Measurements from ENCODE around the gene KIF13A. TPM values are rescaled to one million over a fixed set of nuclear protein-coding genes. Genes with fewer than 3 reads are reported as not detected.
"Not testable (repeated sequence)": the region's sequence is repeated elsewhere in the genome, so short reads cannot be mapped to it uniquely, and the experiment has no call there.

KIF13A gene
- total RNA-seq, 1 donor from 2014 or later: 16.7 TPM

DNA sequence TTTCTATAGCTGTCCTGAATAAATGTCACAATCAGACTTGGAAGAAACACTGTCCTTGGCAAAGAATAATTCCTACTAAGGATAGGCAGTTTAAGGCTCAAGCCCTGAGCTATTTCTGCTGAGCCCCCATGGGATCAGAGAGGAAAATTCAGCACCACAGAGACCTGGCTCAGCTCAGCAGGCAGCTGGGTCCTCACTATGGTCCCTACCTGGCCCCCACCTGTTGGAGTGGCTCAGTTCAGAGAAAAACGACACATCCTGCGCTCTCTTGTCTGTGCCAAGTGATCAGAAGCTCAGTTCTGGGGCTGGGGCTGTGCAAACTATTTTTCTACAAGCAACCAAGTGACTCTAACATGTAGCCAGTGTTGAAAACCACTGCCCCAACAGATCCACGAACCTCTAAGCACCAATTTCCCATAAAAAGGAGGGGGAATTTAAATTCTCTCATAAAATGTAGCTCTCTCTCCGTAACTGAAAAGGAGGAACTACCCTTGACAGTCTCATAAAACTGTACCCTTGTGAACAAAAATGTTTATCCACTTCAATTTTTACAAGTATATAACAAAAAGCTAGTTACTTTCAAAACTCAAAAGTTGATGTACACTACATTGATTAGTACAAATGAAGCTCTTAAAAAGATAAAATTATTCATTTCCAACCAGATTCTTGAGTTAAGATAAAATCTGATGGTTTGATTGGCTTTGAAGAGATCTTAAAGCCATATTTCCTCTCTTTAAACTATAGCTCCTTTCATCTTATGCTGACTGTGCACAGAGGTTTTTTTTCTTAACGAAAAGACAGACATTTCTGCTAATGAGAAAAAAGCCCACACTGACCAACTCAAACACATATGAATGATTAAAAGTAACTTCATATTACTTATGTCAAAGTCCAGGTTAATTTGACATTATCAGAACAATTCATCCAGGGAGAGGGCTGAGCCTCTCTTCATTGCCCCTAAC lies 52.0 kb downstream of the KIF13A start:
- ATAC-seq: no peak
- DNase-seq (ENCODE audit: low spot score): no peak

- no peak for ATAC-seq
- DNase-seq (ENCODE audit: low spot score): no peak
Observed at GRCh38 chr6:17933716-17934115, 53.7 kb downstream of the KIF13A start.

- DNase-seq (ENCODE audit: low spot score): no peak
- peak; percentile 48 for ATAC-seq
Observed at GRCh38 chr6:17932330-17932852, 55.0 kb downstream of the KIF13A start.

DNA sequence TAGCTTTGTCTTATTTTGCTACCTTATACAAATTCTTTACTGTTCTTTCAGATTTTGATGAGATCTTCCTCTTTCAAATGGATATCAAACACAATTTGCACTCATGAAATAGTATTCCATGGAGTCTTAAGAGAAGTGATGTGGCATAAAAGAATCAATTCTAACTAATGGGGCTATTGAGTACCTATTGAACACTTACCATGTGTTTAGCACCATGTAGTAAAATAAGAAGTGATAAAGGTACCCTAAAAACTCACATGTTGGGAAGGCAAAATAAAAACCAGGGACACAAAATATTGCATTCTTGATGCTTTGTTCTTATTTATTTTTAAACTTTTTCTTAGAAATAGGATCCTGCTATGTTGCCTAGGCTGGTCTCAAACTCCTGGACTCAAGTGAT lies 56.2 kb downstream of the KIF13A start:
- no peak for DNase-seq (ENCODE audit: low spot score)
- ATAC-seq: no peak

- ATAC-seq: peak; percentile 78
- no peak for DNase-seq (ENCODE audit: low spot score)
Observed at GRCh38 chr6:17930321-17930993, 57.0 kb downstream of the KIF13A start.

GRCh38 chr6:17928514-17929430 lies 58.7 kb downstream of the KIF13A start:
- no peak for ATAC-seq

GRCh38 chr6:17927705-17928104 lies 59.7 kb downstream of the KIF13A start:
- no peak for ATAC-seq

More at GRCh38 chr6:17928514-17929430, 58.7 kb downstream of the KIF13A start:
- no peak for DNase-seq (ENCODE audit: low spot score)

DNA sequence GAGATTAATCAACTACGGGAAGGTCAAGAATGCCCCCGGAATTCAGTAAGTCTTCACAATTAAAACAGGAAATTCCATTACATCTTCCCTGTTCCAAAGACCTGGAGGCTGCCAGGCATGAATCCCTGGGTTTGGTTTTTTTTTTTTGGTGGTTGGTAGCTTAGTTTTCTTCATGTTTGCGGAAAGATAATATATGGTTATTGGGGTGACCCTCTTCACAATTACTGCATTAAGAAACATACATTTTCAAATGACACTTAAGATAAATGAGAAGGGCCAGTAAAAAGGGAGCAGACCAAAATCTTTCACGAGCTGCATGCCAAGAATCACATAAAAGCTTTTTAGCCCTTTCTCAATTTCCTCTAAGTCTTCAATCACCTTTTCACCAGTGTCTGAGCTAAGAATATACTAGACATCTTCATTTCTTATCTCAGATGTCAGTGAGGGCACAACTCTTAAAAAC lies 64.0 kb downstream of the KIF13A start:
- ATAC-seq (no peak), DNase-seq (ENCODE audit: low spot score) (no peak)

More at GRCh38 chr6:17927705-17928104, 59.7 kb downstream of the KIF13A start:
- no peak for DNase-seq (ENCODE audit: low spot score)

DNA sequence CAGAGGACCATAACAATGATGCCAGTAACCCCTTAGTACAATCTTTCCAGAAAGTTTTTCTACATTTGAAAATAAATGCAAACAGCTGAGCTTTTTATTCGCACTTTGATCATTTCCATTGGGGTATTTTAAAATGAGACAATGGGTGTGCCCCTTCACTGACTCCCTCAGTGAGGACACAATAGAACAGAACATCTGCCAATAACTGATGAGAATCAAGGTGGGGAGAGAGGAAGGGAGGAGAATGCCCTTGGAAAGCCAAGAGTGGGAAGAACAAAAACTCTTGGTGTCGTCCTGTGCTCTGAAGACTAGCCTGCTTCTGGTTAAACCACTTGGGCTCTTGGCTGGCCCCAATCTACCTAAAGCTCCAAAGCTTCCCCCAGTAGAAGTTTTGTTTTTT lies 66.0 kb downstream of the KIF13A start:
- ATAC-seq (no peak), DNase-seq (ENCODE audit: low spot score) (no peak)

DNA sequence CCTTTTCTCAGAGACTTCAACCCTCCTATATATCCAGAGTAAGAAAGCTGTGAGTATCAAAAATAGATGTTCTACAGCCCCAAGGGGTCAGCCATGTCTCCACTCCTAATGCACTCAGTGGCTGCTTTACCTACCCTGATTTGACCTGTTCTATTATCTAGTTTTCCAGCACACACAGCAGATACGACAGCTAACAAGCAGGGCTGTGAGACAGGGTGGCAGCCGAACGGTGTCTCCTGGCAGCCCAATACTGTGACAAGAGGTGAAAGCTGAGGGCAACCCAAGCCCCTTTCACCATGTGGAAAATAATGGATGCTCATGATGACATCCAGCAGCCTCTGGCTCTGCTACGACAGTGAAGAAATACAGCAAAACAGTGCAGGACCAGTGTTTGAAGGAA lies 67.9 kb downstream of the KIF13A start:
- no peak for ATAC-seq
- no peak for DNase-seq (ENCODE audit: low spot score)

GRCh38 chr6:17917837-17918763 lies 69.3 kb downstream of the KIF13A start:
- no peak for ATAC-seq

DNA sequence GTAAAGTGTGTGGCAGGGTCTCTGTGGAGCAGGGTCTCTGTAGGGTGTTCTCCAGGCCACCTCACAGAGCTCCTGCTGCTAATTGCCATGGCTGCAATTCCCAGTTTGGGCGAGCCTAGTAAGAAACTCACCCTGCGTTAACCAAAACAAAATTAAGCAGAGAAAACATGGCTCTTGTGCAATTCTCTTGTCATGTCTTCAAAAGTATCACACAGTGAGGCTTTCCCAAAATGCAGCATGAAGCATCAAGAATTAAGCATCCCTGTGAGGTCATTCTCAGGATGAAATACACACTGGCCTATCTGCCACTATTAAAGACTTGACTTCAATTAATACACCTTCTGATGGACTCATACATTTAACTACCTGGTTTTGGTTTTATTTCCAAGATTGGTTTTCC lies 72.8 kb downstream of the KIF13A start:
- DNase-seq (ENCODE audit: low spot score) (no peak), ATAC-seq (no peak)

More at GRCh38 chr6:17917837-17918763, 69.3 kb downstream of the KIF13A start:
- DNase-seq (ENCODE audit: low spot score): no peak

DNA sequence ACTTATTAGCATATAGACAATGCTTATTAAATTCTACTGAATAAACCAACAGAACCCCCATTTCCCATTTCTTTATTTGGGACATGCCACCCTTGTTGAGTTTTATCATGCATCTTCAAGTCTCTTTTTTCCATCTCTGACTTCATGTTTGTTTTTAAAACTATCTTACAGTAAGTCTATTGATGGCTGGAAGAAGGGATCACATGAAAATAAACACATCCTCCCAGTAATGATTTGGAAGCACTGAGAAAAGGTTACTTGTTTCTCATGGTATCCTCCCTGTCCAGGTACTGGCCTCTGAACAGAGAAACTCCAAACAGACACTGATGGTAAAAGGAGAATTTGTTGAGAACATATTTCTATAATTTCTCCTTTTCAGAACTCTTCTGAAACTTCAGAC lies 74.9 kb downstream of the KIF13A start:
- ATAC-seq (no peak), DNase-seq (ENCODE audit: low spot score) (no peak)

DNA sequence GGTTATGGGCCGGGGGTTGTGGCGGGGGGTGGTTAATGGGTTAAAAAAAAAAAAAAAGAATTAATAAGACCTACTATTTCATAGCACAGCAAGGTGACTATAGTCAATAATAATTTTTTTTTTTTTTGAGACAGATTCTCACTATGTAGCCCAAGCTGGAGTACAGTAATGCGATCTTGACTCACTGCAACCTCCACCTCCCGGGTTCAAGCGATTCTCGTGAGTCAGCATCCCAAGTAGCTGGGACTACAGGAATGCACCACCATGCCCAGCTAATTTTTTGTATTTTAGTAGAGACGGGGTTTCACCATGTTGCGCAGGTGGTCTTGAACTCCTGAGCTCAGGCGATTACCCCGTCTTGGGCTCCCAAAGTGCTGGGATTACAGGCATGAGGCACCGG lies 75.8 kb downstream of the KIF13A start:
- DNase-seq (ENCODE audit: low spot score); ATAC-seq: not testable (repeated sequence)

DNA sequence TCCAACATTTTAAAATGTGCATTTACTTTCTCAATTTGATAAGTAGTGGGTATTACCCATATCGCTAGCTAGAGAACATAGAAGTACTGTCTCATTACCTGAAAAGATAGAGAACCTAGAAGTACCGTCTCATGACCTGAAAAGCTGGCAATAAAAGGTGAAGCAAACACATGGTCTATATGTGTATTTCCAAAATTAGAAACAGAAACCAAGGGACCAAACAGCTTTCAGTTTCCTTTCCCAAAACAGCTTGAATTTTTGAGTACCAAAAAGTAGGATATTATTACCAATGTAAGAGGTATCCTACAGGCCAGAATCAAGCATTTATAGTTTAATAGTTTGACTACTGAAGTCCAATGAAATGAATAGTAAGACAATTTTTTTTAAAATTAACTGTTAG lies 77.2 kb downstream of the KIF13A start:
- peak; percentile 33 for ATAC-seq
- no peak for DNase-seq (ENCODE audit: low spot score)

- ATAC-seq (no peak), DNase-seq (ENCODE audit: low spot score) (no peak)
Observed at GRCh38 chr6:17908831-17909230, 78.6 kb downstream of the KIF13A start.

GRCh38 chr6:17907406-17908229 lies 79.8 kb downstream of the KIF13A start:
- ATAC-seq: peak; percentile 68
- peak; percentile 54 for DNase-seq (ENCODE audit: low spot score)

All from left lobe of liver (tissue), 2 donors.